Naive thymus-derived CD4-positive, alpha-beta T cell (primary cell): ENCODE data around the gene SLC10A1. TPM values are rescaled to one million over a fixed set of nuclear protein-coding genes. Genes with fewer than 3 reads are reported as not detected.

Source experiments
- ATAC-seq: fragments of 150-1000 bp; cut with Tn5 transposase; 2 replicates; pipeline ENCODE4 v1.10.0; 2021; ENCODE audit warnings: mild to moderate bottlenecking, moderate library complexity
- CTCF ChIA-PET: fragments of 350-600 bp; sonication (Branson Sonifier 250); formaldehyde crosslinking; loops from one replicate; lab custom pipeline; 2021; ENCODE audit warnings: antibody characterized with exemption; lab: Charles Lee
- POLR2A ChIA-PET: fragments of 350-600 bp; sonication (Branson Sonifier 250); formaldehyde crosslinking; loops from one replicate; lab custom pipeline; 2021; ENCODE audit warnings: antibody characterized with exemption, inconsistent platforms; lab: Charles Lee
- DNase-seq, 9 donors: peaks; one replicate each; pipeline versions ENCODE4 v3.0.0 to v3.0.0-alpha.2; 2020 to 2022; ENCODE audit warnings: mixed read lengths in 1 of 9
- H3K27ac ChIP-seq: one replicate; pipeline ENCODE4 v1.7.0; 2013; ENCODE audit warnings: mild to moderate bottlenecking, low read depth, low read length, moderate library complexity
- H3K27me3 ChIP-seq, 2 donors: one replicate each; pipeline ENCODE4 v1.7.0; 2013; ENCODE audit warnings: low read length in 2 of 2, mild to moderate bottlenecking in 2 of 2, moderate library complexity in 2 of 2; ENCODE audit not compliant: control insufficient read depth in 2 of 2, insufficient read depth in 2 of 2
- H3K36me3 ChIP-seq, 3 experiments: 1 replicate in 2 of 3; 2 replicates in 1 of 3; pipeline ENCODE4 v1.7.0; 2013; ENCODE audit warnings: low read length in 3 of 3, mild to moderate bottlenecking in 3 of 3, moderate library complexity in 1 of 3; ENCODE audit not compliant: insufficient read depth in 3 of 3, control insufficient read depth in 2 of 3
- H3K4me1 ChIP-seq, 2 donors: one replicate each; pipeline ENCODE4 v1.7.0; 2013; ENCODE audit warnings: low read length in 2 of 2, mild to moderate bottlenecking in 2 of 2, moderate library complexity in 1 of 2; ENCODE audit not compliant: control insufficient read depth in 2 of 2, insufficient read depth in 2 of 2
- H3K4me3 ChIP-seq: 2 replicates; pipeline ENCODE4 v1.7.0; 2013; ENCODE audit warnings: mild to moderate bottlenecking, low read length
- H3K9me3 ChIP-seq, 3 experiments: 1 replicate in 2 of 3; 2 replicates in 1 of 3; pipeline ENCODE4 v1.7.0; 2013; ENCODE audit warnings: low read length in 3 of 3; ENCODE audit not compliant: control insufficient read depth in 2 of 3
- H3K27ac Mint-ChIP-seq, 9 donors: one replicate each; pipeline ENCODE4 v1.8.0; 2020 to 2022; ENCODE audit warnings: mixed read lengths in 9 of 9, mild to moderate bottlenecking in 8 of 9, moderate library complexity in 5 of 9, inconsistent platforms in 2 of 9
- H3K27me3 Mint-ChIP-seq, 5 donors: one replicate each; pipeline ENCODE4 v1.8.0; 2021 to 2022; ENCODE audit warnings: mixed read lengths in 5 of 5, mild to moderate bottlenecking in 1 of 5
- H3K36me3 Mint-ChIP-seq, 5 donors: one replicate each; pipeline ENCODE4 v1.8.0; 2020 to 2022; ENCODE audit warnings: mixed read lengths in 5 of 5, mild to moderate bottlenecking in 3 of 5, inconsistent platforms in 1 of 5
- H3K4me1 Mint-ChIP-seq, 7 donors: one replicate each; pipeline ENCODE4 v1.8.0; 2020 to 2022; ENCODE audit warnings: mixed read lengths in 7 of 7, mild to moderate bottlenecking in 3 of 7, inconsistent platforms in 1 of 7
- H3K4me3 Mint-ChIP-seq, 10 donors: one replicate each; pipeline ENCODE4 v1.8.0; 2020 to 2022; ENCODE audit warnings: mild to moderate bottlenecking in 10 of 10, mixed read lengths in 10 of 10, moderate library complexity in 6 of 10, inconsistent platforms in 2 of 10
- H3K9me3 Mint-ChIP-seq, 11 donors: one replicate each; pipeline ENCODE4 v1.8.0; 2020 to 2022; ENCODE audit warnings: mixed read lengths in 11 of 11, mild to moderate bottlenecking in 4 of 11, inconsistent platforms in 1 of 11, moderate library complexity in 1 of 11
- intact Hi-C, 2 donors: fragments of 100-400 bp; cut with micrococcal nuclease; formaldehyde crosslinking; loops; one replicate each; pipeline ENCODE4 v1.15.1; 2023
- polyA plus RNA-seq, 2 donors: library from polyadenylated mRNA; unstranded; fragments of 300-500 nt; fragmentation: Illumina TruSeq; gene quantifications; one replicate each; pipeline ENCODE4 v1.2.3, GENCODE V29; 2021
- total RNA-seq, 6 experiments: library from RNA in 5 of 6; stranded (reverse) in 5 of 6; gene quantifications; 1 replicate in 5 of 6; 2 replicates in 1 of 6; pipeline ENCODE4 v1.2.3 and lab custom pipeline; 2021 to 2026

SLC10A1 gene
- total and polyA plus RNA-seq, 7 experiments from 2014 or later: 0.14 TPM; not detected in 6

DNA sequence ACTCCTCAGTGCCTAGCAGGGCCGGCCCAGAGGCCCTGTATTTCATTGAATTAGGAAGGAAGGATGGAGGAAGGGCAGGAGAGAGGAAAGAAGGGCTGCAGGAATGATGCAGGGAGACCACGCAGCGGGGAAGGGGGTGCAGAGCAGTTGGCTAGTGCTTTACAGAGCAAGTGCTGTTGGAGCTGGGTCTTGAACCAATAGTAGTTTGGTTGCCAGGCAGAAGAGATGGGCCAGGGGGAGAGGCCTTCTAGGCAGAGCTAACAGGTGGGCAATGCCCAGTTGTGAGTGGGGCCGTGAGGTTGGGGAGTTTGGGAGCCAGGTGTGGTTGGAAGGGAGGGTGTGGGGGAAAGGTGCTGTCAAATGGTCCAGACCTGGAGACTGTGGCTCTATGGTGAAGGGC lies 69.2 kb downstream of the SLC10A1 start:
- ChIA-PET CTCF (interaction anchor here (1.0 to 3.5 kb wide), 6 partner anchors 39 to 145 kb away, joined by 3 to 38 read pairs (median 6); partner anchors contain the start of gene SRSF5), POLR2A (interaction anchor here (1.1 to 1.3 kb wide), 2 partner anchors 39 to 142 kb away, joined by 3 read pairs; partner anchors contain the start of gene SRSF5)
- Histone ChIP-seq H3K27me3 (no peaks in the 10 kb centered on the region), H3K4me3 (no peak overlapping the region), H3K36me3 (no peaks in the 10 kb centered on the region), H3K4me1 (peaks cover 0 to 11% of the 10 kb centered on the region in 2 donors), H3K27ac (no peak overlapping the region), H3K9me3 (no peaks in the 10 kb centered on the region)
- intact Hi-C loops: loop anchor here (1.0 to 2.0 kb wide), 4 partner anchors 39 to 143 kb away; partner anchors contain the start of genes SUSD6 (in 2 of the 2) and SRSF5 (in 1 of the 2)
- no peak for DNase-seq
- Mint-ChIP-seq H3K9me3 (peaks cover 0 to 1% (median 0%) of the 10 kb centered on the region in 11 donors), H3K36me3 (peaks cover 0 to 2% (median 0%) of the 10 kb centered on the region in 5 donors), H3K27ac (peak overlapping the region in 3 of 9 donors; percentile 6 to 38 (median 19)), H3K4me1 (peaks cover 0 to 36% (median 13%) of the 10 kb centered on the region in 7 donors), H3K27me3 (peaks cover 0 to 4% (median 0%) of the 10 kb centered on the region in 5 donors), H3K4me3 (peak overlapping the region in 2 of 10 donors; percentile 15 to 58)
- no peak for ATAC-seq

GRCh38 chr14:69726761-69727511 lies 70.1 kb downstream of the SLC10A1 start:
- Histone ChIP-seq H3K36me3 (no peaks in the 10 kb centered on the region), H3K9me3 (no peaks in the 10 kb centered on the region), H3K27me3 (no peaks in the 10 kb centered on the region), H3K27ac (peak overlapping the region; percentile 46), H3K4me1 (peaks cover 0 to 11% of the 10 kb centered on the region in 2 donors), H3K4me3 (peak overlapping the region; percentile 72)
- ChIA-PET POLR2A (interaction anchor here (0.6 to 1.3 kb wide), 3 partner anchors 40 to 141 kb away, joined by 3 to 8 read pairs (median 3); no protein-coding TSS in a partner anchor), CTCF (interaction anchor here (0.6 to 3.5 kb wide), 12 partner anchors 18 to 206 kb away, joined by 3 to 38 read pairs (median 4); partner anchors contain the start of gene SRSF5)
- intact Hi-C loops: loop anchor here (1.0 to 2.0 kb wide), 4 partner anchors 40 to 142 kb away; partner anchors contain the start of genes SUSD6 (in 2 of the 2) and SRSF5 (in 1 of the 2)
- ATAC-seq (peak; percentile 94), DNase-seq (peak; percentile 56 to 88 (median 77))
- Mint-ChIP-seq H3K27ac (peak overlapping the region in 6 of 9 donors; percentile 27 to 79 (median 57)), H3K27me3 (peaks cover 0 to under 1% (median 0%) of the 10 kb centered on the region in 5 donors), H3K36me3 (peaks cover 0 to under 1% (median 0%) of the 10 kb centered on the region in 5 donors), H3K9me3 (peaks cover 0 to 1% (median 0%) of the 10 kb centered on the region in 11 donors), H3K4me1 (peaks cover 0 to 36% (median 13%) of the 10 kb centered on the region in 7 donors), H3K4me3 (peak overlapping the region; percentile 20 to 81 (median 58))

Other genes with a start within 250 kb of the SLC10A1 start
- gene CCDC177, start 222.4 kb downstream of the SLC10A1 start, total RNA-seq: not detected
- gene CCDC177, start 222.4 kb downstream of the SLC10A1 start, polyA plus RNA-seq: not detected
- gene SUSD6, start 185.6 kb downstream of the SLC10A1 start, total RNA-seq: 10 to 100 TPM; 42.9 to 90.8 (median 65.0) TPM
- 1 to 10 TPM; 4.3 to 6.3 TPM for gene SUSD6, start 185.6 kb downstream of the SLC10A1 start, polyA plus RNA-seq
- gene SRSF5, start 30.1 kb downstream of the SLC10A1 start, total RNA-seq: 1,000 to 10,000 TPM in 4 of 5 experiments, 100 to 1,000 TPM in 1; 355 to 1,361 (median 1,191) TPM
- gene SRSF5, start 30.1 kb downstream of the SLC10A1 start, polyA plus RNA-seq: 1,000 to 10,000 TPM; 1,397 to 1,617 TPM
- gene SMOC1, start 82.2 kb upstream of the SLC10A1 start, total RNA-seq: under 1 TPM in 1 of 5 experiments, not detected in 4; 0.71 TPM
- not detected for gene SMOC1, start 82.2 kb upstream of the SLC10A1 start, polyA plus RNA-seq